Suprapubic skin (tissue), 4 donors: ENCODE measurements around the gene TPM4. TPM values are rescaled to one million over a fixed set of nuclear protein-coding genes. Genes with fewer than 3 reads are reported as not detected.
"Not testable (repeated sequence)": the region's sequence is repeated elsewhere in the genome, so short reads cannot be mapped to it uniquely, and the experiment has no call there.

ENCODE experiments used
- DNase-seq, 2 donors: peaks; one replicate each; pipeline ENCODE4 v3.0.0-alpha.2; 2019; ENCODE audit warnings: low spot score in 2 of 2
- H3K27ac ChIP-seq: fragments of 200-600 bp; sonication (generic); one replicate; pipeline ENCODE4 v1.5.1; 2019
- H3K27me3 ChIP-seq: fragments of 200-600 bp; sonication (generic); one replicate; pipeline ENCODE4 v1.5.1; 2019
- H3K36me3 ChIP-seq: fragments of 200-600 bp; sonication (generic); one replicate; pipeline ENCODE4 v1.5.1; 2019
- H3K4me1 ChIP-seq: fragments of 200-600 bp; sonication (generic); one replicate; pipeline ENCODE4 v1.5.1; 2019
- H3K4me3 ChIP-seq: fragments of 200-600 bp; sonication (generic); one replicate; pipeline ENCODE4 v1.5.1; 2019; ENCODE audit warnings: mild to moderate bottlenecking
- H3K9me3 ChIP-seq: fragments of 200-600 bp; sonication (generic); one replicate; pipeline ENCODE4 v1.5.1; 2019
- EP300 ChIP-seq: sonication (generic); formaldehyde crosslinking; IDR thresholded peaks from one replicate; pipeline ENCODE4 v1.6.1; 2017; ENCODE audit warnings: antibody characterized with exemption
- POLR2A ChIP-seq, 2 donors: fragments of 450-650 bp; IDR thresholded peaks; one replicate each; pipeline ENCODE4 v1.6.1; 2017; ENCODE audit warnings: antibody characterized with exemption in 2 of 2, mild to moderate bottlenecking in 2 of 2, moderate library complexity in 2 of 2
- POLR2AphosphoS5 ChIP-seq, 3 donors: sonication (generic); formaldehyde crosslinking; IDR thresholded peaks; one replicate each; pipeline ENCODE4 v1.6.1; 2017; ENCODE audit warnings: antibody characterized with exemption in 3 of 3
- WGBS: methylation state at CpG from one replicate; pipeline ENCODE4 v1.1.5; 2018; 5-methylcytosine and 5-hydroxymethylcytosine counted together
- total RNA-seq, 4 donors: library from RNA; depleted of rRNA; stranded (reverse); fragments of >200 nt; gene quantifications; one replicate each; pipeline ENCODE4 v1.1.0, GENCODE V29; 2016
- TF ChIP-seq, protein P1 (sequence below), 2 donors: fragments of 200-600 bp in 1 of 2; fragments of 450-650 bp in 1 of 2; sonication (generic) in 1 of 2; IDR thresholded peaks; one replicate each; pipeline ENCODE4 v1.5.1; 2016 to 2019; ENCODE audit warnings: antibody characterized with exemption in 2 of 2, mild to moderate bottlenecking in 1 of 2, moderate library complexity in 1 of 2

TPM4 gene
- total RNA-seq, 4 donors from 2014 or later: 195 to 224 (median 205) TPM

- TF ChIP-seq, protein P1, sequence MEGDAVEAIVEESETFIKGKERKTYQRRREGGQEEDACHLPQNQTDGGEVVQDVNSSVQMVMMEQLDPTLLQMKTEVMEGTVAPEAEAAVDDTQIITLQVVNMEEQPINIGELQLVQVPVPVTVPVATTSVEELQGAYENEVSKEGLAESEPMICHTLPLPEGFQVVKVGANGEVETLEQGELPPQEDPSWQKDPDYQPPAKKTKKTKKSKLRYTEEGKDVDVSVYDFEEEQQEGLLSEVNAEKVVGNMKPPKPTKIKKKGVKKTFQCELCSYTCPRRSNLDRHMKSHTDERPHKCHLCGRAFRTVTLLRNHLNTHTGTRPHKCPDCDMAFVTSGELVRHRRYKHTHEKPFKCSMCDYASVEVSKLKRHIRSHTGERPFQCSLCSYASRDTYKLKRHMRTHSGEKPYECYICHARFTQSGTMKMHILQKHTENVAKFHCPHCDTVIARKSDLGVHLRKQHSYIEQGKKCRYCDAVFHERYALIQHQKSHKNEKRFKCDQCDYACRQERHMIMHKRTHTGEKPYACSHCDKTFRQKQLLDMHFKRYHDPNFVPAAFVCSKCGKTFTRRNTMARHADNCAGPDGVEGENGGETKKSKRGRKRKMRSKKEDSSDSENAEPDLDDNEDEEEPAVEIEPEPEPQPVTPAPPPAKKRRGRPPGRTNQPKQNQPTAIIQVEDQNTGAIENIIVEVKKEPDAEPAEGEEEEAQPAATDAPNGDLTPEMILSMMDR (IDR thresholded peaks at IDR 0.05): no peak
- TF ChIP-seq POLR2A (IDR thresholded peaks at IDR 0.05): no peak
- TF ChIP-seq EP300: no peak
- no peak for TF ChIP-seq POLR2AphosphoS5 (IDR thresholded peaks at IDR 0.05)
- Histone ChIP-seq H3K27ac (no peak overlapping the region), H3K4me3 (no peak overlapping the region), H3K27me3 (no peaks in the 10 kb centered on the region), H3K9me3 (no peaks in the 10 kb centered on the region), H3K36me3 (peaks cover 12% of the 10 kb centered on the region), H3K4me1 (peaks cover 44% of the 10 kb centered on the region)
- no peak for DNase-seq
- 96% methylated on average over 3 of the region's 3 CpGs for WGBS
Observed at GRCh38 chr19:16113727-16114126, 37.4 kb downstream of the TPM4 start.

- Histone ChIP-seq H3K9me3 (no peaks in the 10 kb centered on the region), H3K4me3 (no peak overlapping the region), H3K4me1 (peaks cover 44% of the 10 kb centered on the region), H3K36me3 (peaks cover 30% of the 10 kb centered on the region), H3K27ac (no peak overlapping the region), H3K27me3 (no peaks in the 10 kb centered on the region)
- no peak for TF ChIP-seq POLR2A (IDR thresholded peaks at IDR 0.05)
- 77% methylated on average over 9 of the region's 9 CpGs for WGBS
- DNase-seq: no peak
Observed at GRCh38 chr19:16115301-16116039, 39.2 kb downstream of the TPM4 start.

- H3K4me3 ChIP-seq: no peak overlapping the region
- TF ChIP-seq POLR2AphosphoS5 (IDR thresholded peaks at IDR 0.05) (no peak), POLR2A (IDR thresholded peaks at IDR 0.05) (no peak), EP300 (no peak)
- TF ChIP-seq, protein P1 (IDR thresholded peaks at IDR 0.05): no peak
- H3K9me3 ChIP-seq: no peaks in the 10 kb centered on the region
- H3K27ac ChIP-seq: no peak overlapping the region
- H3K4me1 ChIP-seq: peaks cover 40% of the 10 kb centered on the region
- H3K36me3 ChIP-seq: peaks cover 35% of the 10 kb centered on the region
- H3K27me3 ChIP-seq: no peaks in the 10 kb centered on the region
- 73% methylated on average over 4 of the region's 4 CpGs for WGBS
- no peak for DNase-seq
Observed at GRCh38 chr19:16116067-16116466, 39.8 kb downstream of the TPM4 start.

DNA sequence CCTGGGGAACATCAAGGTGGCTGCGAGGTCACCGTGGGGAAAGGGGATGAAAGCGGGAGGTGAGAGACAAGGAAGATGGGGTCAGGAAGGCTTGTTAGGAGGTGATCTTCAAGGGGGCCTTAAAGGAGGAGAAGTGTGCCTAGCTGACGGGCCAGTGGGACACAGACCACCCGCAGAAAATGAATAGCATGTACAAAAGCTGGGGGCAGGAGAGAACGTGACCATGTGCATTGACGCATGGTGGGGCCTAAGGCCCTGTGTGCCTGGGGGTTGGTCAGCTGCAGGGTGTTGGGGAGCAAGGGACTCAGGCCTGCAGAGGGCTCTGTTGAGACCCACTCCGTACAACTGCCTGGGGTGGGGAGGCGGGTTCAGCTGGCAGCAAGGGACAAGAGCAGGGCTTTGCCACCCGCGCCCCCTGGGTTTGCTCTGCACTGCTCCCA is 41.3 kb downstream of the TPM4 start:
- Histone ChIP-seq H3K9me3 (no peaks in the 10 kb centered on the region), H3K4me3 (no peak overlapping the region), H3K4me1 (peaks cover 42% of the 10 kb centered on the region), H3K27ac (no peak overlapping the region), H3K27me3 (no peaks in the 10 kb centered on the region), H3K36me3 (peaks cover 51% of the 10 kb centered on the region)
- WGBS: 84% methylated on average over 9 of the region's 11 CpGs
- no peak for DNase-seq
- TF ChIP-seq POLR2A (IDR thresholded peaks at IDR 0.05) (no peak), EP300 (no peak), POLR2AphosphoS5 (IDR thresholded peaks at IDR 0.05) (no peak)
- TF ChIP-seq, protein P1 (IDR thresholded peaks at IDR 0.05): no peak

- DNase-seq: no peak
- Histone ChIP-seq H3K4me1 (peaks cover 35% of the 10 kb centered on the region), H3K36me3 (peaks cover 60% of the 10 kb centered on the region), H3K27ac (no peak overlapping the region), H3K9me3 (no peaks in the 10 kb centered on the region), H3K27me3 (no peaks in the 10 kb centered on the region), H3K4me3 (no peak overlapping the region)
- whole genome bisulfite sequencing: 92% methylated on average over 11 of the region's 12 CpGs
- no peak for TF ChIP-seq POLR2AphosphoS5 (IDR thresholded peaks at IDR 0.05)
- no peak for TF ChIP-seq EP300
- TF ChIP-seq POLR2A (IDR thresholded peaks at IDR 0.05): no peak
- TF ChIP-seq, protein P1 (IDR thresholded peaks at IDR 0.05): no peak
Observed at GRCh38 chr19:16118489-16119033, 42.3 kb downstream of the TPM4 start.

DNA sequence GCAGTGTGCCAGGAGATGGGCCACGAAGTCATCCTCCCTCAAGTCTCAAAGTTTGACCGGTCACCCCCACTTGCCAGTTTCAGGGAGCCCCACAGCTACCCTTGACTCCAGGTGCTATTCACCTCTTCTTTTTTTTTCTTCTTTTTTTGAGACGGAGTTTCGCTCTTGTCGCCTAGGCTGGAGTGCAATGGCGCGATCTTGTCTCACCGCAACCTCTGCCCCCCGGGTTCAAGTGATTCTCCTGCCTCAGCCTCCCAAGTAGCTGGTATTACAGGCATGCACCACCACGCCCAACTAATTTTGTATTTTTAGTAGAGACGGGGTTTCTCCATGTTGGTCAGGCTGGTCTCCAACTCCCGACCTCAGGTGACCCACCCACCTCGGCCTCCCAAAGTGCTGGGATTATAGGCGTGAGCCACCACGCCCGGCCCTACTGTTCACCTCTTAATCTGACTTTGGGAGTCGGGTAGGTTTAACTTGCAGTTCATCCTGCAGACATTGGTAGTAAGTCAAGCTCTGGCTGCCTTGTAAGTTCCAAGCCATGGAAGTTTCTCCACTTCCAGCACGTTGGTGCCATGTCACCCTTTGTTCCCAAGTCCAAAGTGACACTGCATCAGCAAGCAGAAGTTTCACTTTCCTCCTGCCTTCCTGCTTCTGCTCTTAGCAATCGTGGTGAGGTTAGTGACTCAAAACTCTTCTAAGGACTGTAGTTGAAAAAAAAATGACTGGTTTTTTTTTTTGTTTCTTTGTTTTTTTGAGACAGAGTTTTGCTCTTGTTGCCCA is 43.0 kb downstream of the TPM4 start:
- Histone ChIP-seq H3K36me3 (peaks cover 67% of the 10 kb centered on the region), H3K4me1 (peaks cover 29% of the 10 kb centered on the region)
- H3K9me3 ChIP-seq, H3K27ac ChIP-seq, H3K4me3 ChIP-seq, H3K27me3 ChIP-seq, DNase-seq: not testable (repeated sequence)
- WGBS: 87% methylated on average over 19 of the region's 19 CpGs
